H1 (cell line): ENCODE measurements around the gene ACTR1B. TPM values are rescaled to one million over a fixed set of nuclear protein-coding genes. Genes with fewer than 3 reads are reported as not detected.
A peak's percentile ranks its signal among the peaks of the same experiment; 100 is the strongest.

Experiments used
- CTCF ChIA-PET: fragments of 300-600 bp; sonication (Branson Sonifier 250); formaldehyde crosslinking; loops from one replicate; lab custom pipeline; 2021; ENCODE audit not compliant: partially characterized antibody; lab: Charles Lee
- POLR2A ChIA-PET: fragments of 300-600 bp; sonication (Branson Sonifier 250); formaldehyde crosslinking; loops from one replicate; lab custom pipeline; 2021; ENCODE audit warnings: inconsistent platforms; ENCODE audit not compliant: partially characterized antibody; lab: Charles Lee
- DNase-seq, 2 experiments: peaks; one replicate each; pipeline versions ENCODE4 v3.0.0 to v3.0.0-alpha.2; 2010 to 2022; ENCODE audit warnings: low spot score in 2 of 2, low read depth in 1 of 2, mixed read lengths in 1 of 2
- FAIRE-seq: peaks from 2 replicates; lab custom pipeline; 2011; peaks lifted over from hg19 to GRCh38; lab: Jason Lieb, UNC
- H2AFZ ChIP-seq: 2 replicates; pipeline ENCODE4 v1.8.1; 2012; ENCODE audit warnings: low read length, inconsistent platforms
- H2AK5ac ChIP-seq: 2 replicates; pipeline ENCODE4 v1.6.1; 2013; ENCODE audit warnings: low read depth, low read length
- H2BK120ac ChIP-seq: replicated peaks from 2 replicates; pipeline ENCODE3; 2013; ENCODE audit warnings: low read depth, low read length, inconsistent platforms
- H2BK12ac ChIP-seq: 2 replicates; pipeline ENCODE4 v1.6.1; 2013; ENCODE audit warnings: low read depth, low read length
- H2BK15ac ChIP-seq: 2 replicates; pipeline ENCODE4 v1.6.1; 2013; ENCODE audit warnings: low read length
- H2BK20ac ChIP-seq: 2 replicates; pipeline ENCODE4 v1.6.1; 2013; ENCODE audit warnings: low read length
- H2BK5ac ChIP-seq: 2 replicates; pipeline ENCODE4 v1.6.1; 2013; ENCODE audit warnings: low read depth, low read length
- H3K14ac ChIP-seq: 2 replicates; pipeline ENCODE4 v1.6.1; 2013; ENCODE audit warnings: inconsistent platforms; ENCODE audit not compliant: insufficient read length
- H3K18ac ChIP-seq: 2 replicates; pipeline ENCODE4 v1.6.1; 2013; ENCODE audit warnings: low read length; ENCODE audit errors: extremely low read depth
- H3K23ac ChIP-seq: 2 replicates; pipeline ENCODE4 v1.6.1; 2013; ENCODE audit warnings: inconsistent platforms; ENCODE audit not compliant: insufficient read length
- H3K23me2 ChIP-seq: 2 replicates; pipeline ENCODE4 v1.6.1; 2013; ENCODE audit warnings: low read depth, low read length
- H3K27ac ChIP-seq: 2 replicates; pipeline ENCODE4 v1.6.1; 2011; ENCODE audit warnings: low read depth, low read length, inconsistent platforms
- H3K27me3 ChIP-seq, 4 experiments: replicated peaks in 1 of 4; 1 replicate in 1 of 4; 2 replicates in 3 of 4; pipeline versions ENCODE4 v1.6.1 to v1.8.1; 2011 to 2013; ENCODE audit warnings: low read length in 3 of 4, mild to moderate bottlenecking in 3 of 4, inconsistent platforms in 2 of 4, mixed read lengths in 2 of 4, moderate library complexity in 1 of 4; ENCODE audit not compliant: control insufficient read depth in 3 of 4, insufficient read depth in 3 of 4; ENCODE audit errors: extremely low read depth in 1 of 4
- H3K36me3 ChIP-seq, 4 experiments: 2 replicates each; pipeline versions ENCODE4 v1.6.1 to v1.8.1; 2011 to 2013; ENCODE audit warnings: mild to moderate bottlenecking in 4 of 4, low read length in 3 of 4, moderate library complexity in 2 of 4, control low read depth in 1 of 4, inconsistent platforms in 1 of 4; ENCODE audit not compliant: insufficient read depth in 4 of 4, control insufficient read depth in 2 of 4
- H3K4ac ChIP-seq: replicated peaks from 2 replicates; pipeline ENCODE3; 2013; ENCODE audit warnings: low read length, low read depth, mixed read lengths, inconsistent platforms; ENCODE audit not compliant: insufficient read length
- H3K4me1 ChIP-seq, 4 experiments: replicated peaks in 1 of 4; 1 replicate in 1 of 4; 2 replicates in 3 of 4; pipeline versions ENCODE4 v1.6.1 to v1.8.1; 2011 to 2013; ENCODE audit warnings: low read length in 3 of 4, inconsistent platforms in 2 of 4, mixed read lengths in 1 of 4; ENCODE audit not compliant: insufficient read depth in 4 of 4, control insufficient read depth in 3 of 4
- H3K4me2 ChIP-seq, 2 experiments: 2 replicates each; pipeline versions ENCODE4 v1.6.1 to v1.8.1; 2011 to 2013; ENCODE audit warnings: low read depth in 2 of 2, low read length in 2 of 2, control low read depth in 1 of 2, inconsistent platforms in 1 of 2, mild to moderate bottlenecking in 1 of 2; ENCODE audit not compliant: insufficient read depth in 1 of 2
- H3K4me3 ChIP-seq, 4 experiments: fragments of 200-600, 300-600 bp in 1 of 4; sonication (generic), shearing (Covaris generic), sonication (Bioruptor Twin) in 1 of 4; 2 replicates each; pipeline versions ENCODE4 v1.5.1 to v1.8.1; 2011 to 2016; ENCODE audit warnings: low read length in 4 of 4, low read depth in 3 of 4, control low read depth in 2 of 4, inconsistent platforms in 2 of 4, mild to moderate bottlenecking in 2 of 4, mixed read lengths in 1 of 4, moderate library complexity in 1 of 4; ENCODE audit not compliant: insufficient read depth in 2 of 4; ENCODE audit errors: extremely low read depth in 1 of 4
- H3K56ac ChIP-seq: replicated peaks from 2 replicates; pipeline ENCODE3; 2013; ENCODE audit warnings: low read depth, mild to moderate bottlenecking, mixed read lengths, low read length, inconsistent platforms; ENCODE audit not compliant: insufficient read length
- H3K79me1 ChIP-seq: 2 replicates; pipeline ENCODE4 v1.6.1; 2013; ENCODE audit warnings: low read depth, low read length, control low read depth
- H3K79me2 ChIP-seq, 2 experiments: 2 replicates each; pipeline versions ENCODE4 v1.6.1 to v1.8.1; 2012 to 2013; ENCODE audit warnings: low read length in 2 of 2, mild to moderate bottlenecking in 2 of 2, inconsistent platforms in 1 of 2; ENCODE audit not compliant: insufficient read depth in 2 of 2, control insufficient read depth in 1 of 2
- H3K9ac ChIP-seq, 4 experiments: replicated peaks in 1 of 4; 1 replicate in 1 of 4; 2 replicates in 3 of 4; pipeline versions ENCODE4 v1.6.1 to v1.8.1; 2011 to 2013; ENCODE audit warnings: low read depth in 3 of 4, low read length in 3 of 4, control low read depth in 2 of 4, mild to moderate bottlenecking in 2 of 4, moderate library complexity in 2 of 4, inconsistent platforms in 1 of 4; ENCODE audit errors: extremely low read depth in 1 of 4
- H3K9me3 ChIP-seq, 2 experiments: 2 replicates each; pipeline versions ENCODE4 v1.6.1 to v1.8.1; 2012 to 2013; ENCODE audit warnings: mild to moderate bottlenecking in 2 of 2, moderate library complexity in 2 of 2, control low read depth in 1 of 2, inconsistent platforms in 1 of 2, low read depth in 1 of 2, low read length in 1 of 2, mixed read lengths in 1 of 2; ENCODE audit not compliant: insufficient read depth in 2 of 2
- H4K20me1 ChIP-seq, 2 experiments: replicated peaks in 1 of 2; 2 replicates each; pipeline versions ENCODE3 to v1.8.1; 2011 to 2013; ENCODE audit warnings: inconsistent platforms in 2 of 2, low read length in 2 of 2, mild to moderate bottlenecking in 1 of 2; ENCODE audit not compliant: insufficient read depth in 2 of 2, control insufficient read depth in 1 of 2
- H4K5ac ChIP-seq: 2 replicates; pipeline ENCODE4 v1.6.1; 2013; ENCODE audit warnings: low read length, low read depth, mixed read lengths, inconsistent platforms; ENCODE audit not compliant: insufficient read length
- H4K8ac ChIP-seq: 2 replicates; pipeline ENCODE4 v1.8.0; 2013; ENCODE audit warnings: mild to moderate bottlenecking, moderate library complexity, low read length, inconsistent platforms; ENCODE audit not compliant: insufficient read depth; ENCODE audit errors: extremely low read depth
- H4K91ac ChIP-seq: replicated peaks from 2 replicates; pipeline ENCODE3; 2013; ENCODE audit warnings: low read length, mixed read lengths, inconsistent platforms; ENCODE audit not compliant: insufficient read length
- ASH2L ChIP-seq: fragments of 200-600, 300-600 bp; sonication (generic); IDR thresholded peaks from one replicate; pipeline ENCODE4 v1.7.1; 2017; ENCODE audit warnings: low read length
- E2F6 ChIP-seq: IDR thresholded peaks from 2 replicates; pipeline ENCODE4 v1.6.1; 2012; ENCODE audit warnings: inconsistent platforms
- HDAC2 ChIP-seq, 2 experiments: fragments of 300-600 bp in 1 of 2; sonication (generic) in 1 of 2; IDR thresholded peaks; 2 replicates each; pipeline ENCODE4 v1.6.1; 2011 to 2012; ENCODE audit warnings: low read depth in 2 of 2, low read length in 2 of 2, mild to moderate bottlenecking in 2 of 2, moderate library complexity in 2 of 2, borderline replicate concordance in 1 of 2, inconsistent platforms in 1 of 2
- WGBS, 2 experiments: shearing (Covaris generic) in 1 of 2; methylation state at CpG; one replicate each; pipeline versions ENCODE4 v1.1.6 to v1.1.7; 2013 to 2015; ENCODE audit warnings: low lambda C conversion rate in 2 of 2, mixed read lengths in 2 of 2, inconsistent platforms in 1 of 2, low coverage in 1 of 2, missing lambda C conversion rate in 1 of 2; ENCODE audit not compliant: insufficient replicate concordance in 2 of 2, insufficient coverage in 1 of 2, insufficient read length in 1 of 2; ENCODE audit errors: extremely low coverage in 1 of 2, missing lambda C conversion rate in 1 of 2; 5-methylcytosine and 5-hydroxymethylcytosine counted together
- polyA plus RNA-seq, 7 experiments: library from polyadenylated mRNA; depleted of rRNA in 3 of 7; stranded (reverse) in 5 of 7; unstranded in 2 of 7; fragments of >200 nt in 5 of 7; fragments of 200-250 nt in 2 of 7; gene quantifications; 1 replicate in 5 of 7; 2 replicates in 1 of 7; 4 replicates in 1 of 7; pipeline versions ENCODE4 v1.2.1 to v1.2.3, GENCODE V29; 2011 to 2013; ENCODE audit warnings: missing spikeins in 2 of 7, mixed read lengths in 2 of 7
- total RNA-seq: library from RNA; stranded (reverse); fragmentation: NEBNext Ultra II Directional; extraction: Animal tissue kit (Norgen Biotek cat#: 25700); gene quantifications from 2 replicates; pipeline ENCODE4 v1.2.1, GENCODE V29; 2021

The ACTR1B gene
- total and polyA plus RNA-seq, 2 of the 8 experiments (the other 6 are each of a cell fraction or from before 2014, with no cell fraction given): 40.7 to 56.0 TPM

- no peaks in the 10 kb centered on the region for H3K23me2 ChIP-seq
- no peak overlapping the region for H3K14ac ChIP-seq
- no peak overlapping the region for H3K23ac ChIP-seq
- FAIRE-seq: no peak
- H4K8ac ChIP-seq: no peak overlapping the region
- no peaks in the 10 kb centered on the region for H3K4me1 ChIP-seq
- H3K4ac ChIP-seq: no peak overlapping the region
- H3K4me3 ChIP-seq: no peak overlapping the region
- H3K9me3 ChIP-seq: 0 out of 4 replicates have a peak, but pooled peaks cover 0 to 5% of the 10 kb centered on the region in 2 experiments
- no peak overlapping the region for H2BK5ac ChIP-seq
- no peaks in the 10 kb centered on the region for H3K27me3 ChIP-seq
- H3K27ac ChIP-seq: no peak overlapping the region
- H3K18ac ChIP-seq: no peak overlapping the region
- H3K56ac ChIP-seq: no peak overlapping the region
- H3K79me2 ChIP-seq: no peaks in the 10 kb centered on the region
- no peak overlapping the region for H3K9ac ChIP-seq
- no peak overlapping the region for H2BK15ac ChIP-seq
- H2AK5ac ChIP-seq: no peak overlapping the region
- H2BK12ac ChIP-seq: no peak overlapping the region
- ChIA-PET POLR2A (interaction anchor here (4.2 to 8.6 kb wide), 2 partner anchors 8 to 9 kb away, joined by 27 to 102 read pairs; partner anchors contain the start of genes ACTR1B and COX5B), CTCF (interaction anchor here (2.3 to 7.0 kb wide), 2 partner anchors 8 to 41 kb away, joined by 5 to 59 read pairs; partner anchors contain the start of gene ACTR1B)
- WGBS, 2 experiments: 90% methylated on average over 2 of the region's 2 CpGs; no CpG with 5 or more reads in 1 of the 2 experiments
- peaks cover 3 to 26% (median 5%) of the 10 kb centered on the region in 4 experiments; a peak in 5 of 8 replicates for H3K36me3 ChIP-seq
- peak in 1 of 2 experiments; percentile 26 for DNase-seq
- H4K5ac ChIP-seq: no peak overlapping the region
- H4K20me1 ChIP-seq: peaks cover 0 to 5% of the 10 kb centered on the region in 2 experiments
- no peak overlapping the region for H2AFZ ChIP-seq
- no peaks in the 10 kb centered on the region for H3K79me1 ChIP-seq
- no peak overlapping the region for H3K4me2 ChIP-seq
- no peak overlapping the region for H4K91ac ChIP-seq
- no peak overlapping the region for H2BK20ac ChIP-seq
- H2BK120ac ChIP-seq: no peak overlapping the region
- no peak for TF ChIP-seq E2F6
- TF ChIP-seq ASH2L: no peak
- no peak for TF ChIP-seq HDAC2 (IDR thresholded peaks at IDR 0.05; ENCODE audit: borderline replicate concordance in 1 of 2, low read depth in 2 of 2, low read length in 2 of 2)
Measured at GRCh38 chr2:97654791-97655190, 9.1 kb downstream of the ACTR1B start.
